Measurements from ENCODE around the gene APCDD1.
A peak's percentile ranks its signal among the peaks of the same experiment; 100 is the strongest.

Gene APCDD1

DNA sequence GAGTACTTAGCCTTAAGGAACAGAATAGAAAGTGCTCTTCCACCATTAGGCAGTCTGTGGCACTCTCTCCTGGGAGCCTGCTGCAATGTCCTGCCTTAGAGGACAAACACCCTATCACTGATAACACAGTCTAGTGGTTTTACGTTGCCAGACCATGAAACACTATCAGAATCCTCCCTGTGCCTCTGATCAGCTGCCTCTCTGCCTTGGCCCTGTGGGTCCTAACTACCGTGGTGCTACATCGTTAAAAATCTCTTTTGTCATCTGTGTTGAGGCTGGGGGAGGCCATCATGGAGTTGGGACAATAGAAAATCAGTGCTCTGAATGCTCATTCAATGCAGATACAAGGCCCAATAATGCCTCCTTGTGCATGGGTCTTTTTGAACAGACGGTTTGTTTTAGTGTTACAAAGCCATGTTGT, 11.9 kb upstream of the APCDD1 start:
- H3K4me3 ChIP-seq (ENCODE audit: low read depth, low read length) = no peak overlapping the region
- no peak for DNase-seq (ENCODE audit: low read depth)
- TF ChIP-seq, protein P1, sequence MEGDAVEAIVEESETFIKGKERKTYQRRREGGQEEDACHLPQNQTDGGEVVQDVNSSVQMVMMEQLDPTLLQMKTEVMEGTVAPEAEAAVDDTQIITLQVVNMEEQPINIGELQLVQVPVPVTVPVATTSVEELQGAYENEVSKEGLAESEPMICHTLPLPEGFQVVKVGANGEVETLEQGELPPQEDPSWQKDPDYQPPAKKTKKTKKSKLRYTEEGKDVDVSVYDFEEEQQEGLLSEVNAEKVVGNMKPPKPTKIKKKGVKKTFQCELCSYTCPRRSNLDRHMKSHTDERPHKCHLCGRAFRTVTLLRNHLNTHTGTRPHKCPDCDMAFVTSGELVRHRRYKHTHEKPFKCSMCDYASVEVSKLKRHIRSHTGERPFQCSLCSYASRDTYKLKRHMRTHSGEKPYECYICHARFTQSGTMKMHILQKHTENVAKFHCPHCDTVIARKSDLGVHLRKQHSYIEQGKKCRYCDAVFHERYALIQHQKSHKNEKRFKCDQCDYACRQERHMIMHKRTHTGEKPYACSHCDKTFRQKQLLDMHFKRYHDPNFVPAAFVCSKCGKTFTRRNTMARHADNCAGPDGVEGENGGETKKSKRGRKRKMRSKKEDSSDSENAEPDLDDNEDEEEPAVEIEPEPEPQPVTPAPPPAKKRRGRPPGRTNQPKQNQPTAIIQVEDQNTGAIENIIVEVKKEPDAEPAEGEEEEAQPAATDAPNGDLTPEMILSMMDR (conservative IDR thresholded peaks at IDR 0.05; ENCODE audit: low read depth, low read length) = peak; percentile 12

DNA sequence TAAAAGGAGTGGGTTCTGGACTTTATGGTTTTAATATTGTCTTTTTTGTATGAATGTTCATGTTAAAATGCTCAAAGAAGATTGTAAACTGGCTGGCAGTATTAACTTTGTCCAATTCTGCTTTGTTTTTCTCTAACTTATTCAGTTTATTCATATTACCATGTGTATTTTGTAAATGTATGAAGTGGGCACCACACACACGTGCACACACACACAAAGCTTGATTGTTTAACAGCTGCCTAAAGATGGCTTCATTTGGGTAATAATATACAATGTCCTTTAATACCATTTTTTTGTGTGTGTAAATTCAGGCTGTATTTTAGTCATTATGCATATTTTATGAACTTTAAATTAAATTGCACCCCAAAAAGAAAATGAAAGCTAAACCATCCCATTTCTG, 11.4 kb upstream of the APCDD1 start:
- TF ChIP-seq, protein P1 (conservative IDR thresholded peaks at IDR 0.05; ENCODE audit: low read depth, low read length) = no peak
- DNase-seq (ENCODE audit: low read depth) = no peak
- H3K4me3 ChIP-seq (ENCODE audit: low read depth, low read length) = no peak overlapping the region

DNA sequence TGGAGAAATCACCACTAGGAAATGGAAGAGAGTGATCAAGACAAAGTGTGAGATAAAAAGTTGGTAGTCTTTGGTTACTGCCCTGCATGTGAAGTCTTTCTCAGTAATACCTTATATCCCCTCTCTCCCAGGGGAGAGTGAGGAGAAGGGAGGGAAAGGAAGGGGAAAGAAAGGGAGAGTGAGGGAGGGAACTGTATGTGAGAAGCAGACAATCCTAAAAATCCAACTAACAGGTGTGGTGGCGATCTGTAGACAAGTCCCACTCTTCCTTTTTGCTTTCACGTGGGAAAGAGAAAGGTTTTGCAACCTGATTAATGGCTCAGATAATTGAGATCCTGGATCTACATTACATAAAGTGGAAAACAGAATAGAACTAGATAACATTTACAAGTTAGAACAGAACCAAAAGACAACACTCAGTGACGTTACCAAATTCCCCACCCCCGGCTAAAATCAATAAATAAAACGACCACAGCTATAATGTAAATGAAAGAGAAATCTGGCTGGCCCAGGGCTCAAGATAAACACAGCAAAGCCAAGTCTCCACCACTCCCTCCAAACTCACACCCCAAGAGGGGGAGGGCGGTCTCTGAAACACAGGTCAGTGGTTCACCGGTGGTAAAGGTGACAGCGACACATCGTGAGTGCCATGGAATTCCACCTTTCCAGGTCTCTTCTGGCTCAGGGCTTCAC, 10.0 kb upstream of the APCDD1 start:
- no peak overlapping the region for H3K4me3 ChIP-seq (ENCODE audit: low read depth, low read length)
- DNase-seq (ENCODE audit: low read depth) = no peak
- TF ChIP-seq, protein P1 (conservative IDR thresholded peaks at IDR 0.05; ENCODE audit: low read depth, low read length) = no peak

DNA sequence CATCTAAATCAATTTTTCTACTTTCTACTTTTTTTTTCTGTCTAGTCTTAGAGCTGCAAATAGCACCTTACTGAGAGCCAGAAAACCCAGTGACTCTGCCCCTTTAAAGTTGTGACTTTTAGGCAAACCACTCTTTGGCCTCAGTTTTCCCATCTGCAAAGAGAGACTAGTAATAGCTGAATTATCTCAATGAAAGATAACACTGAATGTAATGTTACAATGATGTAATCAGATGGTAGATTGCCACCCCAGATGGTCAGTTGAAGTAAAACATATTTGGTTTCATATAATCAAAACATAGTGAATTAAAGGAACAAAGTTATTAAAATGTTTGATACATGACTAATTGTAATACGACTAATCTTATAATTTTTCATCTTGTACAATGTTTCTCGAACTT, 5.0 kb upstream of the APCDD1 start:
- H3K4me3 ChIP-seq (ENCODE audit: low read depth, low read length) = no peak overlapping the region
- TF ChIP-seq, protein P1 (conservative IDR thresholded peaks at IDR 0.05; ENCODE audit: low read depth, low read length) = no peak
- no peak for DNase-seq (ENCODE audit: low read depth)

DNA sequence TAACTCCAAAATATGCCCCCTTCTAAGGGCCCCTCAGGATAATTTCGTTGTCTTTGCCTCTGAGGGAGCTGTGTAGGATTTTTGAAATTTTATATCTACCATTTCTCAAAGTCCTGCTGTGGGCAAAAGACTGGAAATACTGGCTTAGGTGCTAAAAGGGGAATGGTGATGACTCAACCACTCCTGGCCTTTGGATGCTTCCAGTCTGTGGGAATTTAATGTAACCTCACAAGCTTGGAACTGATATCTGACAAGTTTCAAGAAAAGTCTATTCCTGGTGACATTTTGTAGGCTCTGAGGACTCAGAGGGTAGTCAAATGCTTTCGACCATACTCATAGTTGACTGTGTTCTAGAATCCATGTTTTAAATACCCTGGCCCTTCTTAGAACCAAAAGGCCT, 3.4 kb upstream of the APCDD1 start:
- H3K4me3 ChIP-seq (ENCODE audit: low read depth, low read length) = no peak overlapping the region
- no peak for DNase-seq (ENCODE audit: low read depth)
- TF ChIP-seq, protein P1 (conservative IDR thresholded peaks at IDR 0.05; ENCODE audit: low read depth, low read length) = no peak

DNA sequence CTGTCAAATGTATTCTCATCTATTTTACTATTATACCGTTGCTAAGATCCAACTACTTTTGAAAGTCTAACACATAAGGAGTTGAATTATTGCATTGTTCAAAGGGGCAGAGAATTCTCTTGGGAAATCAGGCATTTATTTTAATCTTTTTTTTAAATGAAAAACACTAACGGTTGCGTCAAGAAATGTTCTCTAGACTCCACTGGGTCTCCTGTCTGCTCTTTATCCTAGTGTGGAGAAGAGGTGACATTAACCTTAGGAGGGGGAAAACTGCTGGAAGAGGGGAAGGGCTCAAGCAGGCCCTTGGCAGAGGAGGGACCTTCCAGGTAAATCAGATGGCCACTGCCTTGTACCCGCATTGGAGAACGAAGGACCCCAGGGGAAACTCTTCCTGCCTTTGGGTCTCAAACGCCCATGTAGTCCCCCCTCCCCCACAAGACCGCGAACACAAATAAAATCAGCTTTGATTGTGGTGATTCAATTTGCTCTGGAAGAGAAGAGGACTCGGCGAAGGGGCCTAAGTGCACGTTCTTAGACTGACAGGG, 1.1 kb upstream of the APCDD1 start:
- DNase-seq (ENCODE audit: low read depth) = peak; percentile 15
- TF ChIP-seq, protein P1 (conservative IDR thresholded peaks at IDR 0.05; ENCODE audit: low read depth, low read length) = no peak
- H3K4me3 ChIP-seq (ENCODE audit: low read depth, low read length) = no peak overlapping the region

Data from choroid plexus epithelial cell (primary cell).